ENCODE results near the gene FHL2.

Gene FHL2, protein sequence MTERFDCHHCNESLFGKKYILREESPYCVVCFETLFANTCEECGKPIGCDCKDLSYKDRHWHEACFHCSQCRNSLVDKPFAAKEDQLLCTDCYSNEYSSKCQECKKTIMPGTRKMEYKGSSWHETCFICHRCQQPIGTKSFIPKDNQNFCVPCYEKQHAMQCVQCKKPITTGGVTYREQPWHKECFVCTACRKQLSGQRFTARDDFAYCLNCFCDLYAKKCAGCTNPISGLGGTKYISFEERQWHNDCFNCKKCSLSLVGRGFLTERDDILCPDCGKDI

DNA sequence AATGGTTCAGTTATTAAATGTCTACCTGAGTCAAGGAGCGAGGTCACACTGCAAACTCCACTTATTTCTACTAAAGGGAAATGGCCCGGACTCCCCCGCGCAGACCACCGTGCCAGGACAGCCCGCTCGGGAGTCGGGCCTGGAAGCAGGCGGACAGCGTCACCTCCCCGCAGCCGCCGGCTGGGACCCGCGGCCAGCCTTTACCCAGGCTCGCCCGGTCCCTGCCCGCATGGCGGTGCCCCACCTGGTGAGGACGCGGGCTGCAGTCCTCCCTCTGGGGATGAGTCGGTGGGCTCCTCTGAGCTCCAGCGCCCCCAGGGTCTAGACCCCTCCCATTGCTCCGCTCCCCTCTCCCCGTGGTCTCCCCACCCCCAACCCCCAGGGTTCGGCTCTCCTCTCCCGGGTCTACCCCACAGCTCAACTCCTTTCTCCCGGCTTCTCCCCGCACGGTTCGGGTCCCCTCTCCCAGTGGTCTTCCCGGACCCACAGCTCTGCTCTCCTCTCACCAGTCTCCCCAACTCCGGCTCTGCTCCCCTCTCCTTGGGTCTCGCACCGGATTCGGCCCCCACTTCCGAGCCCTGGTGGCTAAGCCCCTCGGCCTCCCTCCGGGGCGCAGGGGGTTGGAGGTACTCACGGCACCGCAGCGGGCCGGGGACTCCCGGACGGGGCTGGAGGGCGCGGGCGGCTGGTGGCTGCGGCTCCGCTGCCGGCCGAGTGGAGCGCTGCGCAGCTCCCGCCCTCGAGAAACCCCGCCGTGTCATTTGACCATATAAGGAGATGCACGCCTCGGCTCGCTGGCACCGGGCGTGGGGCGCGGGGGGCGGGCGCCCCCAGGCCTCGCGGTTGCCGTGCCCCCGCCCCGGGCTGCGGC is at the start of gene FHL2:
FHL2 (minus strand) TSS at position 716 of the 871 bp plus-strand sequence. CDS start 12,535 bp downstream, outside the sequence.
- in situ Hi-C loops (cut with MboI; ENCODE audit: low sequenced_read_pairs) = no loop called here

DNA sequence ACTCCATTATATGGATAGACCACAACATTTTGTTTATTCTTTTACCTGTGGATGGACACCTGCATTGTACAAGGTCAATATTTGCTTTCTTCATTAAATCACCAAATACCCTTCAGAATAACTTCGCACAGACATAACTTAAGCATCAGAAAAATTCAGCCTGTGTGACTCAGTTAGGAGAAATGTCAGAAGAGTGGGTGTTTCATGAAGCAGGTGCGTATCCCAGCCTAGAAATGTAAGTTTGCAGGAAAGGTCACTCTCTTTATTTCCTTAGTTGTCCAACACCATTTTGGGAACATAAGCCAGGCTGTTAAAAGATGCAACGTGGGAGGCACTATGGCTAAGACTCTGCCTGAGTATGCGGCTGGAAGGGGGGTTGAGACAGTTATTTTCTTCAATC is 48.6 kb upstream of the FHL2 start:
- in situ Hi-C loops (cut with MboI; ENCODE audit: low sequenced_read_pairs) = no loop called here

DNA sequence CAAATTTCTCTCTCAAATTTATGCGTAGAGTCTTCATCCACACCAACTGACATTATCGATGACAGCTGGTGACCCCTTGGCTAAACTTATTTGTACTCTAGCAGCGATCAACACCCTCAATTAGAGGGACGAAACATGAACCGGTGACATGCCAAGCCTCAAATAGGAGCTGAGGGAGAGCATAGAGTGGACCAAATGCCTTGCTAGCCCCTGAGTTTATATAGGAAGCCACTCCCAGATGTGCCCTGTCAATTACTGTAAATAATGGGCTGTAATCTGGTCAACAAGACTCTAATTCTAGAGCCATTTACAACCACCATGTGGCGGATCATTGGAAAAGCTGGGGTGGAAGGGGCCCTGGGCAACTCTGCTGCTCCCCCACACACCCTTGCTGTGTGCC is 47.6 kb upstream of the FHL2 start:
- in situ Hi-C loops (cut with MboI; ENCODE audit: low sequenced_read_pairs) = no loop called here

DNA sequence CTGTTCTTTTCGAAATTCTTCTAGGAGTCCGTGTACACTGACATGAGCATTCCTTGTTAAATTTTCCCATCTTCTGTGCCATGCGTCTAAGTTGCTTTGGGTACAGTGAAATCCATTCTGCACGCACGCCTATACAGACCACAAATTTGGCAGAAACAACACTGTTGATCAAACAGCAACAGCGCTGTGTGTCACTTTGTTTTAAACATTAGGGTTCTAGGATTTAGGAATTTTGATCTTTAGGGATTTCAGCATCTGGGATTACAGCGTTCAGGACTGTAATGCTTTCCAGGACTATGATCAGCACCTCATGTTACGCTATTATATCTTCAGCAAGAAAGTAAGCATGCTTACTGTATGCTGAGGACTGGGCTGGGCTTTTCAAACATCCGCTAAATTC is 47.1 kb upstream of the FHL2 start:
- in situ Hi-C loops (cut with MboI; ENCODE audit: low sequenced_read_pairs) = no loop called here

DNA sequence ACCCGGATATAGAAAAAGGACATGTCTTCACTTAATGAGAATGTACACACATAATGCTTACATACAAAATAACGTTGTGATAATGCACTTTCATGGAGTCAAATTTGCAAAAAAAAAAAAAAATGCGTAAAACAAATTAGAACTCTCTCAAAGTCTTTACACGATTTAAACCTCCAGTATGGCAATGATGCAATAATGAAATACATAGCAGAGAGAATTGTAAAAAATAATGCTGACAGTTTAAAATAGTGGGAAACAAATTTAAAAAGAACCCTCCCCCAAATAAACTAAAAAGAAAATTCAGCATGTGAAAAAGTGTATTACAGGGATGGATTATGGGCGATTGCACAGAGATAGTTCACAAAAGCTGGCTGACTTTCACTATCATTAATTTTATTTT is 46.6 kb upstream of the FHL2 start:
- in situ Hi-C loops (cut with MboI; ENCODE audit: low sequenced_read_pairs) = no loop called here

DNA sequence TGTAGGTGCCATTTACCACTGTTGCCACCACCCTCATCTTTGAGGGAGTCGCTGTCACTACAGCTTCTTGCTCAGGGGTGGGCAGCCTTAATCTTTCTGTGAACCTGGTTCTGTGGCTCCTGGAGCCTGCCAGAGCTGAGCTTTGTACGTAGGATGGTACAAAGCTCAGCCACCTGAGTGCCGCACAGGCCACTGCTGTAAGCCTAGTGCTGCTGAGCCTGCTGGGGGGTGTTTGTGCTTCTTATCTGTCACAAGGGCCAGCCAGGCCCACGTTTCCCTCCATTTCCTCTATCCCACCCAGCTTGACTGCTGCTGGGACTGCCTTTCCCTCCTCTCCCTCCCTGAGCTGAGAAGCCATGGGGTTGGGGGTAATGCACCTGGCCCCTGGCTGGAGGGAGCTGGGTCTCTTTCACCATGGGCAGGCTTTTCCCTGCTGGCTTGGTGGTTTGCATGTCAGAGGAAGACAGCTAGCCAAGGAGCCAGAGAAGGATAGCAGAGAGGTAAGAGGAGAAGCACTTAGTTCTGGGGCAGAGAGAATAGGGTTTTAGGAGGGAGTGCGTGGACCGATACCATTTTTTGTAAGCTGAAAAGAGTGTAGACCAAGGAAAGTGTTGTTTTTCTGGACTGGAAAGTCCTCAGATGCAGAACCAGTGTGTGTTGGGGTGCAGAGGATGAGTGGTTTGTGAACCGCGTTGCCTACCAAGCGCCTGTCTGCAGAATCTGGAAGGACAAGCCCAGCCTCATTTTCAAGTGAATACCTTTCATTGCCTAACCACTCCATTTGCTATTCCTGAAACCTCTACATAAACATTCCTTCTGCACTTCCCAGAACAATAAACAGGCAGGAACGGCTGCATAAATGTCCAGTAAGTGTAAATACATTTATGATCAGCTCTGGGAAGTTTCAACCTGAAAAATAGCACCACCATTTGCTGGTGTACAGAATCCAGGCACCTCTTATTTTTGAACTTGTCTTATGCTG is 45.1 kb upstream of the FHL2 start:
- in situ Hi-C loops (cut with MboI; ENCODE audit: low sequenced_read_pairs) = no loop called here

DNA sequence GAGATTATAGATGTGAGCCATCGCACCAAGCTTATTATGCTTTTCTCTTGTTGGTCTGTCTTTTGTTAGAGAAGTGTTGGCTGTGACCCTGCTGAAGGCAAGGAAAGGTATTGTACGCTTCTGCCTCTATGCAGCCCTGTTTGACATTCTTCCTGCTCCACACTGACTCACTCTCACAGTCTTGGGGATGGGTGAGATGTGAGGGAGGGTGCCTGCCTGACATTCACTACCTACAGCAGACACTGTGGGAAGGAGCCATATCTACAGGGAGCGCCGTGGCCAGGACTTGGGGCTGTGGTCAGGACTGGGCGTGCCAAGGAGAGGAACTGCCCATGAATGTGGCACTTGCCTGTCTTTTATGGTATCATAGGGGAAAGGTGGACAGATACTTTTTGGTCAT is 43.9 kb upstream of the FHL2 start:
- in situ Hi-C loops (cut with MboI; ENCODE audit: low sequenced_read_pairs) = no loop called here

DNA sequence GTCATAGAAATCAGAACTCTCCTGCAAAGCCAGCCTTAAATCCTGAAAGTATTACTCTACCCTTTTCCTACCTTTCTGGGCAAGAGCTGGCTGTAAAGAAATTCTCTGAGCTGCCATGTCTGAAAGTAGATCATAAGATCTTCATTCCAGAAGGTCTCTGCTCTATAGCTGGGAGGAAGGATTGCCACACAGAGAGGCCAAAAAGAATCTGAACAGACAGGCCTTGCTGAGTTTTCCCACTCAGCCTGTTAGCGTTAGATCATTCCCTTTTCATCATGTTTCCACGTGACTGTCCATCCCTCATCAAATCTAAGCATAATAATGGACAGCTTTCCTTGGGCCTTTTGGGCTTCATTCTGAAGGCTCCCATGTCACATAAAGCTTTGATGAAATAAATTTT is 43.2 kb upstream of the FHL2 start:
- in situ Hi-C loops (cut with MboI; ENCODE audit: low sequenced_read_pairs) = no loop called here

DNA sequence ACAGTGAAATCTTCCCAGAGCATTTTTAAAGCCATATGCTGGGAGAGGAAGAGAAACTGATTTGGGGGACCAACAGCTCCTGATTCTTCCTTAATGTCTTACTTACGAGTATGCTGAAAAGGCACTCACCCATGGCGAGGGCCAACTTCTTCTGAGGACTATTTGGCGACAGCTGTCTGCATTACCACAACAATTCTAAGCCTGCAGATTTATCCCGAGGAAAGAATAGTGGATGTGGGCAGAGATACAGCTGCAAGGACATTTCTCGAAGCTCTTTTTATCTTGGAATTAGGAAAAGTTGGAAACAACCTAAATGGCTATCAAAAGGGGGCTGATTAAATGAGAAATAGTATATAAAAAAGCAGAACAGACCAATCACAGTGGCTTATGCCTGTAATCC is 40.3 kb upstream of the FHL2 start:
- in situ Hi-C loops (cut with MboI; ENCODE audit: low sequenced_read_pairs) = no loop called here

DNA sequence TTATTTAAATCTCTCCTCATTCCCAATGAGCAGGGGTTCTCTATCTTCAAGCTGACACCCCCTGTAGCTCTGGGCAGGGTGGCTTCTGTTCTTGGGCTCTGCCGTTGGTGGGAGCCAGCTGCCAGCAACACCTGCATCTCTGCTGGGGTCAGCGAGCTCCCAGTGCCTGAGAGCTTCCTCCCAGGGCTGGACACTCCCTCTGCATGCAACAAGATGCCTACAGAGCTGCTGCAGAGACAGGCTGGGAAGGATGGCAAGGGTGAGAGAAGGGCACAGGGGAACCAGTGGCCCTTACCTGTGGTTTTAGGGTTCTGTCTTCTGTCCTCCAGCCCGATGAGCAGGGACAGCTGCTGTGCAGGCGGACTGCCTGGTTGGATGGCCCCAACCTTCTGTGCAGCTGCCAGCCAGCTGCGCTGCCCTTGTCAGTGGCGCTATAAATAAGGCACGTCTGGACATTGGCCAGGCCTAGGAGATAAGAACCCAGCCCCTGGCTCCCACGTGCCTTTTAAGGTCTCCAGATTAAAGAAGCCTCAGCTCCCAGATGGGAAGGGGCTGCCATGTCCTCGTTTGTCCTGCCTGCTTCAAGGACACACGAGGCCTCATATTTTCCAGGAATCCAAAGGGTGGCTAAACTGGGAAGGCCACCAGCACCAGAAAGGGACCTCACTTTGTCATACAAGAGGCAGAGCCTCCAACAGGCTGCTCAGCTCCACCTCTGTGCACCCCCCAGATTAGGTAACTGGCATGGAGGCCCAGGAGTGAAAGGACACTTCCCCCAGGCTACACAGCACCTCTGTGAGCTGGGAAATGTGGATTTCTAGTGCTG is 39.5 kb upstream of the FHL2 start:
- in situ Hi-C loops (cut with MboI; ENCODE audit: low sequenced_read_pairs) = no loop called here

DNA sequence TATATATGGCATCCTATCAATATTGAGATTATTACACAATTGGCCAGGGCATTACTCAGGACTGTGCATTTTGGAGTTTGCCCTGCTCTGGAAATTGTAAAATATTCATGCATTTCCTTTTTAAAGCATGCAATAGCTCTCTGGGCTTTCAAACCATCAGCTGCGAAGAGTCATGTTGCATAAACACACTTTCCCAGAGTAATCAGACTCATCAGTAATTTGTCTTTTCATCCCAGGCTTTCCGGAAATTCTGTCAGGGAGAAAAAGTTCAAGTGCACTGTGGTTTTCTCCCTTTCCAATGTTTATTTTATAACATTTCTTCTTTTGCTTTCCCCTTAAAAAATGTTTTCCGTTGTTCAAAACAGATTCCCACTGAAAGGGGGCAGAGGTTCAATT is 38.9 kb upstream of the FHL2 start:
- in situ Hi-C loops (cut with MboI; ENCODE audit: low sequenced_read_pairs) = no loop called here

DNA sequence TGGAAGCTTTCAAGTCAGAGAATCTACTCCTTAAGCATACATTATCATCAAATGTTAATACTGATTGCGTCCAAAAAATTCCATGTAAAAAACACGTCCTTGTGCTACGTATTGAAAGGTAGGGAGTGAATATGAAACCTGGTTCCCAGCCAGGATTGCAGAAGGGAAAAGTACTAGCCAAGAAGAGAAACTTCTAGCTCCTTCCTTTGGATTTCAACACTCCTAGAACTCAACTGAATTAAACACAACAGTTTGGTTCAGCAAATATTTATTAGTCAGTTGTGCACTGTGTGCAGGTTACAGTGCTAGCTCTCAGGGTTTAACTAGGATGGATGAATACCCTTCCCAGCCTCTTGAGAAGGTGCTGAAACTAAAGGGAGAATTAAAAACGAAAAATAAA is 33.9 kb upstream of the FHL2 start:
- in situ Hi-C loops (cut with MboI; ENCODE audit: low sequenced_read_pairs) = no loop called here

DNA sequence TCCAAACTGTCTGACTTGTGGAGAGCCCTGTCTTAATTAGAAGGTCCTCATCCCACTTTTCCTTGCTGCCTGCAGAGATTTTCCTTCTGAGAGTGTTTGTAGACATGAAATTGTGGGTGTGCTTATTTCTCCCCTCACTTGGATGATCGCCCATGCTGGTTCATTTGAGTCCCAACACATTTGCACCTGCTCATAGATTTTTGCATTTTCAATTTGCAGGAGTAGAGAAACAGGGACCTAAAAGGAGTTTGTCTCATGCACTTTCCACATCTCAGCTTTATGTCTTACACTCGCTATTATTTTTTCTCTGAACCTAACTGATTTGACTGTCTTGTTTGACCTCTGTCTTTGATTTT is 33.2 kb upstream of the FHL2 start:
- in situ Hi-C loops (cut with MboI; ENCODE audit: low sequenced_read_pairs) = no loop called here

DNA sequence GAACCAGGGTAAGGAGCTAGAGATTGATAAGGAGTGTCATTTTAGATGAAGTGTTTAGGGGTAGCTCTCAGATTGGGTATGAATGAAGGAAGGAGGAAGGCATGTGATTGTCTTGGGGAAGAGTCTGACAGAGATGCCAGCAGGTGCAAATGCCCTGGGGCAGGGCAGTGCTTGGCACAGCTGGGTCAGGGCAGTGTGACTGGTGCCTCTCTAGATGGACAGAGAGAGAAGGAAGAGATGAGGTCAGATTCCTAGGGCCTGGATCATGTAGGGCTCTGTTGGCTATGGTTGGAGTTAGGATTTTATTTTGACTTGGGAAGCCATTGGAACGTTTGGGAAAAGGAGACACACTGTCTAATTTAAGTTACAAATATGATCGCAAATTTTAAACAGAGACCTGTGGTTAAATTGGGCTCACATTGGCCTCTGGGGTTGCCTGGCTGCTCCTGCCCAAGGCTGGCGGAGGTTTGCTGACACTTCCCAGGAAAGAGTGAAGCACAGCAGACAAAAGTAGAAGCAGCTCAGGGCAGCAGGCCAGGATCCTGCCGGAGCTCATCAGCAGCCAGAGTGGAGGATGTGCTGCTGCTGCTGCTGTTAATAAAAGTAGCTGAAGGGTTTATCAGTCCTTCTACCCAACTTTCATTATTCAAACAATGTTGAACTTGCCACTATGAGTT is 32.7 kb upstream of the FHL2 start:
- in situ Hi-C loops (cut with MboI; ENCODE audit: low sequenced_read_pairs) = no loop called here

DNA sequence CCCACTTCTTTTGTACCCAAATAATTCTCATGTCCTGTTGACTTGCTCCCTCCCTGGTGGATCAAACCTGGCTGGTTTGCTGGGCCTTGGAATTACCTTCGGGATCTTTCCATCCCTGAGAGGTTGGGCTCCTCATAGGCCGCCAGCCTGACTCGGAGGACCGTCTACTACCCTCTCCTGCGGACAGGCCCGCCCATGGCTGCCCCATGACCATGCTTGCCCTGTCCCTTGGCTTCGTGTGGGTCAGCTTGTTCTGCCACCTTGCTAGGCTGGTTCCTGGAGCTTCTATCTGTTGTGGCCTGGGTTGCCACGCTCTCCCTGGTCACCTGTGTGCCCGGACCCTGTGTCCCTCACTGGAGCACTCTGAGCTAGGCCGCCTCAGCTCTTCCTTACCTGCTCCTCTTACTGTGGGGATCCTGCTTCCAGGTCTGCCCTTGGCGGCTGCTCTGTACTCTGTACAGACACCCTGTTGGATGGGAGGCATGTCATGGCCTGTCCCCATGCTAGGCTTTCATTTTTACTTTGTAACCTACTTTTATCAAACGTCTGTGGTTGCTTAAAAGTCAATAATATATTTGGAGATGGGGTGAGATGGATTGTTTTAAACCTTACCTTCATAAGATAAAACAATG is 29.7 kb upstream of the FHL2 start:
- in situ Hi-C loops (cut with MboI; ENCODE audit: low sequenced_read_pairs) = no loop called here

DNA sequence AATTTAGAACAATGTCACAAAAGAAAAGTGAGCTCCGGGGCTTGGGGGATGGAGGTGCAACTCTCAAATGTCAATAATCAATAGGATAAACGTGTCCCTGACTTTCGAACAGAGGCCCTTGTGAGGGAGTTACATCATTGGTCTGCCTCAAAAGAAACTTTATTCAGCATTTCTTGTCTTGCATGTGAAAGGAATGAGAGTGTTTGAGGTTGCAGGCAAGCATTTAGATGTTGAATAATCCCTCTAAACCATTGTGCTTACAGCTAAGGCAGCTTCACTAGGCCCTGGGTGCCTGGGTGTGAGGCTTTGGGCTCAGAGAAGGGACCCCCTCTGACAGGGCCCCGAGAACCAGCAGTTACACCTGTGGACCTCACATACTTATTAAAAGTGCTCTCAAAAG is 28.6 kb upstream of the FHL2 start:
- in situ Hi-C loops (cut with MboI; ENCODE audit: low sequenced_read_pairs) = no loop called here

DNA sequence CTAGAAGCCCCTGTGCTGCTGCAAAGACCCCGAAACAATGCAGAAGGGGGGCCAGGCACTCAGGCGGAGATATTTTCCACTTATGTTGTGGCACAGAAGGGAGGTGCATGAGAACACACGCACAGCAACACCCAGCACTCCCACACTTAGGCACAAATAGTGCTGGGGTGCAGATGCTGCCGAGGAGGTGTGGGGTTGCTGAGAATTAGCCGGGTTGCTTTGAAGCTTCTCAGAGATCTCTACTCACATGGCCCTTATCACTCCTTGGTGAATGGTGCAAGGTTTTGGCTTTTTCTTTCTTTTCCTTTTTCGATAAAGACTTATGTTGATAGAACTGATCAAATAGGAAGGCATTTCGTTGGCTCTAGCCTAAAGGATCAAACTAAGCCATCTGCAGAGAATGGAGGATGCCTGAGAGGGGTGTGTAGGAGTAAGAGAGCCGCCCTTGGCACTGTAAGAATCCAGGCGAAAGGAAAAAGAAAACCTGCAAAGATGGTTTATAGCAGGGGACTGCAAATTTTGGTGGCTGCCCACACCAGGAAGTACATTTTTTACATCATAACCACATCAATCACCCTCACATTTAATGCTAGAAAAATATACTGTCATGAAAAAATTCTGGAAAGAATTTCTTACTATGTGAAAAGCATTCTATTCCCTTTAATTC is 27.9 kb upstream of the FHL2 start:
- in situ Hi-C loops (cut with MboI; ENCODE audit: low sequenced_read_pairs) = no loop called here

DNA sequence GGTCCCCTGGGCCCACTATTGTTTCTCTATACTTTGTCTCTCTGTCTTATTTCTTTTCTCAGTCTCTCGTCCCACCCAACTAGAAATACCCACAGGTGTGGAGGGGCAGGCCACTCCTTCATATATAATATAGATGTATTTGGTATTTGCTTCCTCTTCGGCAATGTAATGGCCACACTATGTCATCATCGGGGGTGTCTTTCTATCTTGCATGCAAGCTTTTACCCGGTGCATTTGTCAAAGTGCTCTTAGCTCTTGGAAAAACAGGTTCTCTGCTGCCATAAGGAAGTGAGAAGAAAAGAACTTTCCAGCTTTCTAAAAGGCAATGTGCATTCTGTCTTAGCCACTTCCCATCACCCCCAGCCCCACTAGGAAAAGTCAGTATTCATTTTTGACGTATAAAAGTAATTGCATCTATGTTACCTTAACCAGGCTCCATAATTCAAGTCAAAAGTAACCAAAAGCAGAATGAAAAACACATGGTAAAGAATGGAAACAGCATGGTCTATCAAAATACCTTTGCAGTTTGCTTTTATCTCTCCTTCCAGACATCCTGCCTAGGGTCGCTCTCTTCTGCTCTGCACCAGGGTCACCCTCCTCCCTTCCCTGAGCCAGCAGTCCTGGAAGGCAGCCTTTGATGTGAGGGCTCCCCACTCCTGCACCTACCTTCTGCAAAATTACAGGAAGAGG is 27.2 kb upstream of the FHL2 start:
- in situ Hi-C loops (cut with MboI; ENCODE audit: low sequenced_read_pairs) = no loop called here
